ENCODE results near the gene RNF187.
"Not testable (repeated sequence)": the region's sequence is repeated elsewhere in the genome, so short reads cannot be mapped to it uniquely, and the experiment has no call there.

RNF187 gene

DNA sequence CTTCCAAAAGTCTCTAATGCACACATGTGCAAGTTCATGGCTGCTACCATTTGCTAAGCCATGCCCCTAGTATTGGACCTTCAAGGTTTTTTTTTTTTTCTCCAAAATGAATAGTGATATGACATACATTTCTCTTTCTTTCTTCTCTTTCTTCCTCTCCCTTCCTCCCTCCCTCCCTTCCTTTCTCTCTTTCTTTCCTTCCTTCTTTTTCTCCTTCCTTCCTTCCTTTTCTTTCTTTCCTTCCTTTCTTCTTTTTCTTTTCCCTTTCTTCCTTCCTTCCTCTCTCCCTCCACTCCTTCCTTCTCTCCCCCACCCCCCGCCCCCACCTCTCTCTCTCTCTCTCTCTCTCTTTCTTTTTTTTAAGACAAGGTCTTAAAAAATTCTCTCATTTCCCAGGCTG is 3.4 kb upstream of the RNF187 start:
- no peak for DNase-seq
- intact Hi-C loops (cut with DNase I): loop anchor here (2.0 kb wide), 1 partner anchor 17 kb away; no protein-coding TSS in a partner anchor

DNA sequence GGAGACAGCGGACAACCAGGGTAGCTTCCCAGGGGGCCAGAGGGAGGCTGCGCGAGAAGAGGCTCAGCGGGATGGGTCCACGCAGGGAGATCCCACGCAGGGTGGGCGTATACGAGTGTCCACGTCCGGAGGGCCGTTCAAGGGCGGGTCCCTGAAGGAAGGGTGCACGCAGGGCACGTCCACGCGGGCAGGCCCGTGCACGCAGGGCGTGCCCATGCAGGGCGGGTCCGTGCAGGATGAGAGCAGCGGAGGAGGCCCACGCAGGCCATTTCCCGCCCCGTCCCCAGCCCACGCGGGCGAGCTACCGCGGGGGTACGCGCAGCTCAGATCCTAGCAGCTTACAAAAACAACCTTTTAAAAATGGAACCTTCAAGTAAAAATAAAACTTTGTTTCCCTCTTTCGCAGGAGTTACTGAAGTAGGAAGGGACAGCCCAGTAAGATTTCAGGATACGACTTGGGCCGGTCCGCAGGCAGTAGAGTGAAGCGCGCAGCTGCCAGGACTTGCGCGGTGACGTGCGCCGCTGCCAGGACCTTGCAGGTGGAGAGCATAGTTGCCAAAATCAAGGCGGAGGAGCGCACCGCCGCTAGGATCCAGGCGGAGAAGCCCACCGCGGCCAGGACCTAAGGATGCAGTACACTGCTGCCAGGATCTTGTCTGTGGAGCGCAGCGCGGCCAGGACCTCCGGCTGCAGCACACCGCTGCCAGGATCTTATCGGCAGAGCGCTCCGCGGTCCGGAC is 416 bp upstream of the RNF187 start:
- peak; percentile 67 to 97 (median 74) for DNase-seq
- intact Hi-C loops (cut with DNase I): no loop called here

DNA sequence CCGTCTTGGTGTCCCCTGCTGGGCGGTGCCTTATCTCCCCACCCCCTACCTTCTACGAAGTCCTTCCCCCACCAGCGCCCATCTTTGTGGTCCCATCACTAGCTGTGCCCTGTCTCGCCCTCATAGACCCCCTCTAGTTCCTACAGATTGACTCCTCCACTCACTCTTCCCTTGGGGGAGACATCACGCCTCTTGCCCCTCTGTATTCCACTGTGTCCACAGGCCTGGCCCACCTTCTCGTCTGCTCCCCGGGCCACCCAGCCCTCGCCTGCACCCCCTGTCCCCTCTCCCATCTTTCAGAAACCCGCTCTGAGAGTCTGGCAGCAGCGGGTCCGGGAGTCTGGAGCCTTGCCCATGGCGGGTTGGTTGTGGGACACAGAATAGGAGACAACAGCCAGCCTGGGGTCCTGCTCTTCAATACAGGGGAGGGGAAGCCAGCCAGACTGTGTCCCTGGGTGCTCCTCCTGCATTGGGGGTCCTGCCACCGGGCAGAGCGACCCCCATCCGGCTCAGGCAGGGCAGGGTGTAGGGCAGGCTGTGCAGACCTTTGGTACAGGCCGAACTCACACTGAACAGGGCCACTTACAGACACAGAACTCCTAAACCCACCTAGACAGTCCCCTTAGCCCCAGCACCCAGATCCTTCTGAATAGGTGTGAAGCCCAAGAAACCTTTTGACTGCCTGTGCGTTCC is 1.1 kb downstream of the RNF187 start:
- peak in 1 of 10 donors; percentile 82 for DNase-seq
- intact Hi-C loops (cut with DNase I): no loop called here

DNA sequence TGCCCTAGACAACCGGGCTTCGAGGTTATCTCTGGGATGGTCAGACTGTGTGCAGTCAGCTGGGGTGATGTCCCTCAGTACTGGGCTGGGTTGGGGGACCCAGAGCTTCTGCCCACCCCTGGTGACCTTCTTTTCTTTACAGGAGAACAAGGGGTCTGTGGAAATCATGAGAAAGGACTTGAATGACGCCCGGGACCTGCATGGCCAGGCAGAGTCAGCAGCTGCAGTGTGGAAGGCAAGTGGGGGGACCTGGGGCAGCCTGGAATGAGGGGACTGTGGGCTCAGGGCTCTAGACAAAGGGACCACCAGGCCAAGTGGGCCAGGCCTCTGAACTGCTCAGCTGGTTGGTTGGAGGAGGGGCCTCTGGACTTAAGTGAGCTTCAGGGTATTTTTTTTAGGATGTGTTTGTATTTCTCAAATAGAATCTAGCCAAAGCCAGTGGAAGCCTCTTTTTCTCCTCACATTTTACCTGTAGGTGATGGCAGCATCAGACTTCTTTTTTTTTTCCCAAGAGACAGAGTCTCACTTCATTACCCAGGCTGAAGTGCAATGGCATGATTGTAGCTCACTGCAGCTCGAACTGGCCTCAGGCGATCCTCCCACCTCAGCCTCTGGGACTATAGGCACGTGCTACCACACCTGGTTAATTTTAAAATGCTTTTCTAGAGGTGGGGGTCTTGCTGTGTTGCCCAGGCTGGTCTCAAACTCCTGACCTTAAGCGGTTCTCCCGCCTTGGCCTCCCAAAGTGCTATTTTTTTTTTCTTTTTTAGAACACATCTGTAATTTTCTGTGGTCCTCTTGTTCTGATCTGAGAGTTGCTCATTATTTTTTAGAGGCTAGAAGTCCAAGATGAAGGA is 1.9 kb downstream of the RNF187 start:
- intact Hi-C loops (cut with DNase I): no loop called here

DNA sequence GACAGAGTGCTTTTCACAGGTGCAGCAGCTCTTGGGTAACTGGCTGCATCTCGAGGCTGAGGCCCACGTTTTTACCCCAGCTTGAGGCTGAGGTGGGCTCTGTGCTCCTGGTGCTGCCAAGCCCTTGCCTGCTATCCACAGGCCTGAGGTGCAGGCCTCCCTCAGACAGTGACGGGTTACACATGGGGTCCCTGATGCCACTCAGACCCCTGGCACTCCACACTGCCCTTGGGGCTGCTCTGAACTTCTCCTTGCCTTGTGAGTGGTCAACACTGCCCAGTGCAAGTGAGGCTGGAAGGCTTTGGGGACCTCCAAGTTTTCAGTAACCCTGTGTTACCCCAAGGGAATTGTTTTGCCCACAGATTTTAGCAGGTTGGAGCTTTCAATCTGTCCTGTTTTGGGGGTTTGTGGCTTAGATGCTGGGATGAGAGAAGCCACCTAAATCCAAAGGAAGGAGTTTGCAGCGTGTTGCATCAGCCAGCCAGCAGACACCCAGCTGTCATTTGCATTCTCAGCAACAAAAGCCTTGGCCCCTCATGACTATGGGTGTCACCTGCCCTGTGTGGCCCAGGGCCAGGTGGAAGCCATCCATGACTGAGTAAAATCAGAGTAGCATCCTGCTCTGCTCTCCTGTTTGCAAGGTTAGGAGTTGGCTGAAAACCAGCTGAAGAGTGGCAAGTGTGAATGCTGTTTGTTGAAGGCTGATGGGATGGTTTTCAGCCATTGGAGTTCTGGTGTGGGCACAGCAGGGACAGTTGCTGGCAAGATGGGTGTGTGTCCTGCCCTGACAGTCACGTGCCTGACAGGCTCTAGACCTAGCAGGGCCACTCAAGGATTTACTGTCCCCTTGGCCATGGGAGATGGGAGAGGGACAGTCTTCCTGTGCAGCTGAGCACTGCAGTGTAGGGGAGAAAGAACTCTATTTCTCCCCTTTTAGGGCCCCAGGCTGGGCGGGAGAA is 3.2 kb downstream of the RNF187 start:
- DNase-seq: peak in 1 of 10 donors; percentile 69
- intact Hi-C loops (cut with DNase I): no loop called here

More for the DNA sequence above, 1.9 kb downstream of the RNF187 start:
- DNase-seq: peak in 1 of 10 donors; percentile 56

DNA sequence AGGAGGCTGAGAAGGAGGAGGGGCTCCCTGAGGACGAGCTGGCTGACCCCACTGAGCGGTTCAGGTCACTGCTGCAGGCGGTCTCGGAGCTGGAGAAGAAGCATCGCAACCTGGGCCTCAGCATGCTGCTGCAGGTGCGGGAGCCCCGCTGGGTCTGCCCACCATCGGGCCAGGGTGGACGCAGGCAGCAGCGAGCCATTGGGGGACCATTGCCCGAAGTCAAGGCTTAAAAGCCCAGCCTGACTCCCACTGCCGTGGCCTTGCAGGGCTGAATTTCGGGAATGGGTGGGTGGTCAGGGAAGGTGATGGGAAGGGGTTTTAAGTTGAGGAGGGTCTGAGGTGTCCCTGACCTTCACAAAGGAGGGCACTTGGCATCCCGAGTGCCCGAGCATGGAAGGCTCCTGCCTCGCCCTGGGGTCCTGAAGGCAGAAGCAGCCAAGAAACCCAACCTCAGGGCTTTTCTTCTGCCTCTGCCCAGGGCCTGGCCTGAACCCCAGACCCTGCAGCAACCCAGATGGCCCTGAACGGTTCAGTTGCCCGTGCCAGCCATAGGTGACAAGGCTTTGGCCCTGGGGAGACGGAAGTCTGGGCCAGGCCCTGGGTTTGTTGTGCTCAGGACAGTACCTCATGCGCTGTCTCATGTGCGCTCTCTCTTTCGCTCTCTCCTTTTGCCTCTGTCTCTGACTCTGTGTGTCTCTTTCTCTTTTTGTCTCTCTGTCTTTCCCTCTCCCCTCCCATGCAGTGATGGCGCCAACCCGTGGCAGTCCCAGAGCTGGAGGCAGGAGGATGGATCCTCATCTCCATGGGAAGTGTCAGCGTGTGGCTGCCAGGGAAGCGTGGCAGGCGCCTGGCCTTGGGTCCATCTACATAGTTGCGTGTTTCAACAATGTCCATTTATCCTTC is 6.2 kb downstream of the RNF187 start:
- intact Hi-C loops (cut with DNase I): no loop called here
- DNase-seq: peak in 1 of 10 donors; percentile 73

DNA sequence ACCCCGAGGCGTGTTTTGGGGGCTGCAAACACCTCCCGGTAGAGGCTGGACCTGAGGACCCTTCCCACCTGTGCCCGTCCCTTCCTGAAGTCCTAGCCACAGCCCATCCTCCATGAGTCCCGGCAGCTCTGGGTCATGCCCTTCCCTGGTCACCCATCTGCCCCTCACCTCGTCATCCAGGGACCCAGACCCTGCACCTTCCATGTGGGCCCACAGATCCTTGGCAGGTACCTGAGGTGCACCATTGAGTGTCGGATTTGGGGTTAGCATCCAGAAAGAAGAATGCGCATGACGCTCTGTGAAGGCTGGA is 6.8 kb downstream of the RNF187 start:
- intact Hi-C loops (cut with DNase I): no loop called here

DNA sequence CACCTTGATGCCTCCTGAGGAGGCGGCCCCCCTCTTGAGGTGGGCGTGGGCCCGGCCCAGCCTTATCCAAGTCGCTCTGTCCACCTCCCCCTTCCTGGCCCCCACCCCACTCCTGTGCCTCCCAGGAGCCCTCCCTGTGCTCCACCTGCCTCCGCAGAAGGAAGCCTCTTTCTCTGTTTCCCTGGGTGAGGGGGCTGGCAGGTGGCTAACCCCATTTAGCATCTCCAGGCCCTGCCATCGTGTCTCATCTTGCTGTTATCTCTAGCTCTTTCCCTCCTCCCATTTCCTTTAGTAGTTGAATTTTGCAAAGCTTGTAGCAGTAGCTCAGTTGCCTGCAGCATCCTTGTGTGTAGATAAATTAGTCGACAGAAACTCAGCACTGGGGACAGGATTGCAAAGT is 7.2 kb downstream of the RNF187 start:
- intact Hi-C loops (cut with DNase I): no loop called here
- DNase-seq: no peak

More for the DNA sequence above, 6.8 kb downstream of the RNF187 start:
- peak in 1 of 10 donors; percentile 50 for DNase-seq

DNA sequence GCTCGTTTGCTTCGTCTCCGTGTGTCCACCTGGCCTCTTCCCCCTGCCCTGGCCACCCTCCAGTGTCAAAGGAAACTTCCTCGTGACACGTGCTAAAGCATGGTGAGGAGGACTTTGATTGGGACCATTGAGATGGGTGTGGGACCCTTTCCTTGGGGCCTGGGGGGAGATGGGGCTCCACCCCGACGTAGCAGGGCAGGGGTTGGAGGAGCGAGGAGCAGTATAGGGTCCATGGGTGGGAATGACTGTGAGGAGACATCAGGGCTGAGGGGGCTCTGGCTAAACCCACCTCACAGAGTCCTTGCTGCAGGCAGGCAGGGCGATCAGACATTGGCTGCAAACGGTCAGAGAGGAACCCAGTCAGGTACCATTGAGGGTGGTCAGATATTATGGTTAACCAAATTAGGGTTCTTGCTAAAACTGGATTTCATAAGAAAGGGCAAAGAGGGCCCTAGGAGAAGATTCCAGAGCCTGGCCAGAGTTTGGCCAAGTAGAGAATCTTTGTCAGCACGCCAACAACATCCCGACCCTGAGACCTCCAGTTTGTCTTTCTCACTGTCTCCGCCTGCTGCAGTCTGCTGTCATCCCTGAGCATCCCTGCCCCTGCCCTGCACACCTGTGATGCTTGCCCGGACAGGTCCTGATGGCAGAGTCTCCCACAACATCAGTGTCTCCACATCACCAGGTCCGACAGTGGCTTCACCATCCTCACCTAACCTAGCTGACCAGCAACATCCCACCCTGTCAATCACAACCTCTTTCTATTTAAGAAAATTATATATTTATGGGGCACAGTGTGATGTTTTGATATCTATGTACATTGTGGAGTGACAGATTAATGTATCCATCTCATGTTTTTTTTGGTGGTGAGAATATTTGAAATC is 8.0 kb downstream of the RNF187 start:
- intact Hi-C loops (cut with DNase I): no loop called here
- DNase-seq: peak in 1 of 10 donors; percentile 79

DNA sequence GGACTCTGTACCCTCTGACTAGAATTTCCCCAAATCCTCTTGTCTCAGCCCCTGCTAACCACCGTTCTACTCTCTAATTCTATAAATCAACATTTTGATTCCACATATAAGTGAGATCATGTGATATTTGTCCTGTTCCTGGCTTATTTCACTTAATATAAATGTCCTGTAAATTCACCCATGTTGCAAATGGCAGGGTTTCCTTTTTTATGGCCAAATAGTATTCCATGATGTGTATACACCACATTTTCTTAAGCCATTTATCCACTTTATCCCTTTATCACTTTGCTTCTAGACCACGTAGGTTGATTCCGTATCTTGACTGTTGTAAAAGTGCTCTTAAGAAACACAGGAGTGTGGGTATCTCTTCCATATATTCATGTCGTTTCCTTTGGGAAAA is 8.9 kb downstream of the RNF187 start:
- intact Hi-C loops (cut with DNase I): no loop called here
- no peak for DNase-seq

DNA sequence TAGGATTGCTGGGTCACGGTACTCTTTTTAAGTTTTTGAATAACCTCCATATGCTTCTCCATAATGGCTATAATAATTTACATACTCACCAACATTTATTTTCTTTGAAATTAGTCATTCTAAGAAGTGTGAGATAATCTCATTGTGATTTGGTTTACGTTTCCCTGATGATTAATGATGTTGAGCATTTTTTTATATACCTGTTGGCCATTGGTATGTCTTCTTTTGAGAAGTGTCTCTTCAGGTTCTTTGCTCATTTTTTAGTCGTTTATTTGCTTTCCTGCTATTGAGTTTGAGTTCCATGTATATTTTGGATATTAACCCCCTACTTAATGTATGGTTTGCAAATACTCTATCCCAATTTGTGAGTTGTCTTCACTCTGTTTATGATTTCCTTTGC is 9.3 kb downstream of the RNF187 start:
- intact Hi-C loops (cut with DNase I): no loop called here
- no peak for DNase-seq

DNA sequence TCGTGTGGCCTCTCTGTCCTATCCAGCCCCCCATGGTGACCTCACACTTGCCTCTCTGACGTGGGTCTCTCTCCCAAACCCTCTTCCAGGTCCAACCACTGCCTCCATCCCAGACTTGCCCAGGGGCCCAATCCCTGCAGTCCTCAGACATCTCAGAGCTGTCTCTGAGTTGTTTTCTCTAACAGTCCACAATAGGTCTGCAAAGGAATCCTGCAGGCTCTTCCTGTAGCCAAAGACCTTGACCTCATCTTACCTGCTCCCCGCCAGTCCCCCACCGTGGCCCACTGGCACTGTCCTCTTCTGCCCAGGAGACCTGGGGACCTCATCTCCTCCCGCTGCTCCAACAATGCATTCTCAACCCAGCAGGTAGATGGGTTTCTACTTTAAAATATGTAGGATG is 10.0 kb downstream of the RNF187 start:
- peak in 1 of 10 donors; percentile 72 for DNase-seq
- intact Hi-C loops (cut with DNase I): no loop called here

DNA sequence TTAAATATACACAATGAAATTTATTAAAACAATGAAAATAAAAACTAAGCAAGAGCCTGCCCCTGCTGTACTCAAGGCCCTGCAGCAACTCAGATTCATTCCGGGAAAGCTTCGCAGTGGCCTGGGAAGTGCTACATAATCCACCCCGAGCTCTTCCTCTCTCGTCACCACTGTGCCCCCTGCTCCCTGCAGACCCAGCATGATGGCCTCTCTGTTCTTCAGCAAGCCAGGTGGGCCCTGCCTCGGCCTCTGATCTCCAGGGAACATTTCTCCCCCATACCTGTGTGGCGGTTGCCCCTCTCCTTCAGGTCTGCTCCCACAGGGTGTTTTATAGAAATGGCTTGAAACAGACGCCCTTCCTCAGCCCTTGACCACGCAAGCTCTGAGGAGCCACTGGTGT is 10.6 kb downstream of the RNF187 start:
- intact Hi-C loops (cut with DNase I): no loop called here
- DNase-seq: no peak

DNA sequence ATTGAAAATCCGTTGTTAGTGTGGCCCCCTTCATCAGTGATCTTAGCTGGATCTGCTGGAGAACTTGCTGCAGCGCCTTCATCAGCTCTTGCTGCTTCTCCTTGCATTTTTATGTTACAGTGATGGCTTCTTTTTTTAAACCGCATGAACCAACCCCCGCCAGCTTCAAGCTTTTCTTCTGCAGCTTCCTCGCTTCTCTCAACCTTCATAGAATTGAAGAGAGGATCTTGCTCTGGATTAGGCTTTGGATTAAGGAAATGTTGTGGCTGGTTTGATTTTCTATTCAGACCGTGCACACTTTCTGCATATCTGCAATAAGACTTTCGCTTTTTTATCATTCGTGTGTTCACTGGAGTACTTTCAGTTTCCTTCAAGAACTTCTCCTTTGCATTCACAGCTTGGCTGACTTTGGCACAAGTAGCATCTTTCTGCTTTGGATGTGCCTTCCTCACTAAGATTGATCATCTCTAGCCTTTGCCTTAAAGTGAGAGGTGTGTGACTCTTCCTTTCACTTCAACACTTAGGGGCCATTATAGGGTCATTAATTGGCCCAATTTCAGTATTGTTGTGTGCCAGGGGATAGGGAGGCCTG is 13.1 kb downstream of the RNF187 start:
- DNase-seq: no peak
- intact Hi-C loops (cut with DNase I): no loop called here

DNA sequence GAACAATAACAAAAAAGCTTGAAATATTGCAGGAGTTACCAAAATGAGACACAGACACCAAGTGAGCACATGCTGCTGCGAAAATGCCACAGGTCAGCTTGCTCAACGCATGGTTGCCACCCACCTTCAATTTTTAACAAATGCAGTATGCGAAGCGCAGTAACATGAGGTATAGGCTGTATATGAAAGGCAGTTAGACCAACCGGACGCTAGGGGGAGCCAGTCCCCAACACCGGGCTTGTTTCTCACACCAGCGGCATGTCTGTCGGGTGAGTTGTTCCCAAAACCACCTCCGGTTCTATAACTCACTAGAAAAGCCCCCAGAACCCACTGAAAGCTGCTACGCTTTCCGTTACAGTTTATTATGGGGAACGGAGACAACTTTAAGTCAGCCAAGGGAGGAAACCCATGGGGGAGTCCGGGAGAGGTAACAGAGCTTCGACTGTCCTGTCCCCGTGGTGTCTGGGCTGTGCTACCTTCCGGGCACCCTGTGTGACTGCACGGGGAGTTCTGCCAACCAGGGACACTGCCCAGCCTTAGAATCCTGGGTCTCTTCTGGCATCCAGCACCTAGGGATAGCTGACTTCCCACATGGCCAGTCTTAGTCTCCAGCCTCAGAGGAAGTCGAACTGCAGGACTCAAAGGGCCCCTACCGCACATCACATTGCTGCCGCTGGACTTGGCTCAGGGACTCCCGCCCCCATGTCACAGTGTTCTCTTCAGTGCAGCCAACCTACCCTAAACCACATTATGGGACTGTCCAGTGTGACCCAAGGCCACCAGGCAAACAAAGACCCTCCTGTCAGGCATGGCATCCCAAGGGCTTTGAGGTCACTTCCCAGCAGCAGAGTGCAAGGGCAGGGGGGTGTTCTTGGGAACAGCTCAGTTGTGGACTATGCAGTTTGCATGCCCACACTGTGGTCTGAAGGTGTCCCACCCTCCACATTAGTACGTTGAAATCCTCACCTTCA is 14.0 kb downstream of the RNF187 start:
- intact Hi-C loops (cut with DNase I): no loop called here
- peak; percentile 68 to 97 (median 85) for DNase-seq

DNA sequence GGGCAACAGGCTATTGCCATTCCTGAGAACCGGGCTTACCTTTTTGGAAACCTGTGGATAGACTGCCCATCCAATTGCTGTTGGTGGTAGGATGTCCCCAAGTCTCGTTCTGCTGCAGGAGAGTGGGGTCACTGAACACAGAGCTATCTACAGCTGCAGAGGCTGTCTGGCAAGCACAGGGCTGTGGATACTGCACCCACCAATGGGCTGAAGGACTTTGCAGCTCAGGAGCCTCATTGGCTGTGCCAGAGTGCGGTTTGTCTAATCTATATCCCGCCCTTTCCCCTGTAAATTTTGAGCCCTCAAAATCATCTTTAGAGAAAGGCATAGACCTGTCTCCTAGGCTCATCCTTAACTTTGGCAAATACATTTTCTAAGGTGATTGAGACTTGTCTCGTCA is 15.3 kb downstream of the RNF187 start:
- no peak for DNase-seq
- intact Hi-C loops (cut with DNase I): no loop called here

DNA sequence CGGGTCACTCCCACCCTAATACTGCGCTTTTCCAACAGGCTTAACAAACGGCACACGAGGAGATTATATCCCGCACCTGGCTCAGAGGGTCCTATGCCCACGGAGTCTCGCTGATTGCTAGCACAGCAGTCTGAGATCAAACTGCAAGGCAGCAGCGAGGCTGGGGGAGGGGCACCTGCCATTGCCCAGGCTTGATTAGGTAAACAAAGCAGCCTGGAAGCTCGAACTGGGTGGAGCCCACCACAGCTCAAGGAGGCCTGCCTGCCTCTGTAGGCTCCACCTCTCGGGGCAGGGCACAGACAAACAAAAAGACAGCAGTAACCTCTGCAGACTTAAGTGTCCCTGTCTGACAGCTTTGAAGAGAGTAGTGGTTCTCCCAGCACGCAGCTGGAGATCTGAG is 18.8 kb downstream of the RNF187 start:
- DNase-seq; intact Hi-C loops (cut with DNase I): not testable (repeated sequence)
